Ovary (tissue), 3 donors: Measurements from ENCODE around the gene KCNJ12.

ENCODE experiments used
- CTCF ChIP-seq, 3 donors: fragments of 450-650 bp in 2 of 3; fragments of 200-600 bp in 1 of 3; IDR thresholded peaks; one replicate each; pipeline versions ENCODE4 v1.5.1 to v1.8.0; 2016 to 2022; ENCODE audit warnings: antibody characterized with exemption in 3 of 3, mild to moderate bottlenecking in 1 of 3
- POLR2A ChIP-seq: fragments of 450-650 bp; IDR thresholded peaks from one replicate; pipeline ENCODE4 v1.6.1; 2017; ENCODE audit warnings: antibody characterized with exemption, mild to moderate bottlenecking, moderate library complexity
- donor health status: DM: no; HTN: no; CAD: no.

- TF ChIP-seq CTCF (IDR thresholded peaks at IDR 0.05) (no peak), POLR2A (no peak)
Observed at GRCh38 chr17:21351366-21352065, 24.6 kb upstream of the KCNJ12 start.
